H1 (cell line): ENCODE data around the gene PRRG1. TPM values are rescaled to one million over a fixed set of nuclear protein-coding genes. Genes with fewer than 3 reads are reported as not detected.

Experiments
- CTCF ChIA-PET: fragments of 300-600 bp; sonication (Branson Sonifier 250); formaldehyde crosslinking; loops from one replicate; lab custom pipeline; 2021; ENCODE audit not compliant: partially characterized antibody; lab: Charles Lee
- POLR2A ChIA-PET: fragments of 300-600 bp; sonication (Branson Sonifier 250); formaldehyde crosslinking; loops from one replicate; lab custom pipeline; 2021; ENCODE audit warnings: inconsistent platforms; ENCODE audit not compliant: partially characterized antibody; lab: Charles Lee
- DNase-seq, 2 experiments: peaks; one replicate each; pipeline versions ENCODE4 v3.0.0 to v3.0.0-alpha.2; 2010 to 2022; ENCODE audit warnings: low spot score in 2 of 2, low read depth in 1 of 2, mixed read lengths in 1 of 2
- FAIRE-seq: peaks from 2 replicates; lab custom pipeline; 2011; peaks lifted over from hg19 to GRCh38; lab: Jason Lieb, UNC
- H2AFZ ChIP-seq: 2 replicates; pipeline ENCODE4 v1.8.1; 2012; ENCODE audit warnings: low read length, inconsistent platforms
- H2AK5ac ChIP-seq: 2 replicates; pipeline ENCODE4 v1.6.1; 2013; ENCODE audit warnings: low read depth, low read length
- H2BK120ac ChIP-seq: replicated peaks from 2 replicates; pipeline ENCODE3; 2013; ENCODE audit warnings: low read depth, low read length, inconsistent platforms
- H2BK12ac ChIP-seq: 2 replicates; pipeline ENCODE4 v1.6.1; 2013; ENCODE audit warnings: low read depth, low read length
- H2BK15ac ChIP-seq: 2 replicates; pipeline ENCODE4 v1.6.1; 2013; ENCODE audit warnings: low read length
- H2BK20ac ChIP-seq: 2 replicates; pipeline ENCODE4 v1.6.1; 2013; ENCODE audit warnings: low read length
- H2BK5ac ChIP-seq: 2 replicates; pipeline ENCODE4 v1.6.1; 2013; ENCODE audit warnings: low read depth, low read length
- H3K14ac ChIP-seq: 2 replicates; pipeline ENCODE4 v1.6.1; 2013; ENCODE audit warnings: inconsistent platforms; ENCODE audit not compliant: insufficient read length
- H3K18ac ChIP-seq: 2 replicates; pipeline ENCODE4 v1.6.1; 2013; ENCODE audit warnings: low read length; ENCODE audit errors: extremely low read depth
- H3K23ac ChIP-seq: 2 replicates; pipeline ENCODE4 v1.6.1; 2013; ENCODE audit warnings: inconsistent platforms; ENCODE audit not compliant: insufficient read length
- H3K23me2 ChIP-seq: 2 replicates; pipeline ENCODE4 v1.6.1; 2013; ENCODE audit warnings: low read depth, low read length
- H3K27ac ChIP-seq: 2 replicates; pipeline ENCODE4 v1.6.1; 2011; ENCODE audit warnings: low read depth, low read length, inconsistent platforms
- H3K27me3 ChIP-seq, 4 experiments: replicated peaks in 1 of 4; 1 replicate in 1 of 4; 2 replicates in 3 of 4; pipeline versions ENCODE4 v1.6.1 to v1.8.1; 2011 to 2013; ENCODE audit warnings: low read length in 3 of 4, mild to moderate bottlenecking in 3 of 4, inconsistent platforms in 2 of 4, mixed read lengths in 2 of 4, moderate library complexity in 1 of 4; ENCODE audit not compliant: control insufficient read depth in 3 of 4, insufficient read depth in 3 of 4; ENCODE audit errors: extremely low read depth in 1 of 4
- H3K36me3 ChIP-seq, 4 experiments: 2 replicates each; pipeline versions ENCODE4 v1.6.1 to v1.8.1; 2011 to 2013; ENCODE audit warnings: mild to moderate bottlenecking in 4 of 4, low read length in 3 of 4, moderate library complexity in 2 of 4, control low read depth in 1 of 4, inconsistent platforms in 1 of 4; ENCODE audit not compliant: insufficient read depth in 4 of 4, control insufficient read depth in 2 of 4
- H3K4ac ChIP-seq: replicated peaks from 2 replicates; pipeline ENCODE3; 2013; ENCODE audit warnings: low read length, low read depth, mixed read lengths, inconsistent platforms; ENCODE audit not compliant: insufficient read length
- H3K4me1 ChIP-seq, 4 experiments: replicated peaks in 1 of 4; 1 replicate in 1 of 4; 2 replicates in 3 of 4; pipeline versions ENCODE4 v1.6.1 to v1.8.1; 2011 to 2013; ENCODE audit warnings: low read length in 3 of 4, inconsistent platforms in 2 of 4, mixed read lengths in 1 of 4; ENCODE audit not compliant: insufficient read depth in 4 of 4, control insufficient read depth in 3 of 4
- H3K4me2 ChIP-seq, 2 experiments: 2 replicates each; pipeline versions ENCODE4 v1.6.1 to v1.8.1; 2011 to 2013; ENCODE audit warnings: low read depth in 2 of 2, low read length in 2 of 2, control low read depth in 1 of 2, inconsistent platforms in 1 of 2, mild to moderate bottlenecking in 1 of 2; ENCODE audit not compliant: insufficient read depth in 1 of 2
- H3K4me3 ChIP-seq, 4 experiments: fragments of 200-600, 300-600 bp in 1 of 4; sonication (generic), shearing (Covaris generic), sonication (Bioruptor Twin) in 1 of 4; 2 replicates each; pipeline versions ENCODE4 v1.5.1 to v1.8.1; 2011 to 2016; ENCODE audit warnings: low read length in 4 of 4, low read depth in 3 of 4, control low read depth in 2 of 4, inconsistent platforms in 2 of 4, mild to moderate bottlenecking in 2 of 4, mixed read lengths in 1 of 4, moderate library complexity in 1 of 4; ENCODE audit not compliant: insufficient read depth in 2 of 4; ENCODE audit errors: extremely low read depth in 1 of 4
- H3K56ac ChIP-seq: replicated peaks from 2 replicates; pipeline ENCODE3; 2013; ENCODE audit warnings: low read depth, mild to moderate bottlenecking, mixed read lengths, low read length, inconsistent platforms; ENCODE audit not compliant: insufficient read length
- H3K79me1 ChIP-seq: 2 replicates; pipeline ENCODE4 v1.6.1; 2013; ENCODE audit warnings: low read depth, low read length, control low read depth
- H3K79me2 ChIP-seq, 2 experiments: 2 replicates each; pipeline versions ENCODE4 v1.6.1 to v1.8.1; 2012 to 2013; ENCODE audit warnings: low read length in 2 of 2, mild to moderate bottlenecking in 2 of 2, inconsistent platforms in 1 of 2; ENCODE audit not compliant: insufficient read depth in 2 of 2, control insufficient read depth in 1 of 2
- H3K9ac ChIP-seq, 4 experiments: replicated peaks in 1 of 4; 1 replicate in 1 of 4; 2 replicates in 3 of 4; pipeline versions ENCODE4 v1.6.1 to v1.8.1; 2011 to 2013; ENCODE audit warnings: low read depth in 3 of 4, low read length in 3 of 4, control low read depth in 2 of 4, mild to moderate bottlenecking in 2 of 4, moderate library complexity in 2 of 4, inconsistent platforms in 1 of 4; ENCODE audit errors: extremely low read depth in 1 of 4
- H3K9me3 ChIP-seq, 2 experiments: 2 replicates each; pipeline versions ENCODE4 v1.6.1 to v1.8.1; 2012 to 2013; ENCODE audit warnings: mild to moderate bottlenecking in 2 of 2, moderate library complexity in 2 of 2, control low read depth in 1 of 2, inconsistent platforms in 1 of 2, low read depth in 1 of 2, low read length in 1 of 2, mixed read lengths in 1 of 2; ENCODE audit not compliant: insufficient read depth in 2 of 2
- H4K20me1 ChIP-seq, 2 experiments: replicated peaks in 1 of 2; 2 replicates each; pipeline versions ENCODE3 to v1.8.1; 2011 to 2013; ENCODE audit warnings: inconsistent platforms in 2 of 2, low read length in 2 of 2, mild to moderate bottlenecking in 1 of 2; ENCODE audit not compliant: insufficient read depth in 2 of 2, control insufficient read depth in 1 of 2
- H4K5ac ChIP-seq: 2 replicates; pipeline ENCODE4 v1.6.1; 2013; ENCODE audit warnings: low read length, low read depth, mixed read lengths, inconsistent platforms; ENCODE audit not compliant: insufficient read length
- H4K8ac ChIP-seq: 2 replicates; pipeline ENCODE4 v1.8.0; 2013; ENCODE audit warnings: mild to moderate bottlenecking, moderate library complexity, low read length, inconsistent platforms; ENCODE audit not compliant: insufficient read depth; ENCODE audit errors: extremely low read depth
- H4K91ac ChIP-seq: replicated peaks from 2 replicates; pipeline ENCODE3; 2013; ENCODE audit warnings: low read length, mixed read lengths, inconsistent platforms; ENCODE audit not compliant: insufficient read length
- BRCA1 ChIP-seq: IDR thresholded peaks from 2 replicates; pipeline ENCODE4 v1.6.1; 2012; ENCODE audit warnings: low read depth, low read length, improper control_type of control experiment
- EZH2 ChIP-seq: fragments of 200-600 bp; sonication (generic); IDR thresholded peaks from 2 replicates; pipeline ENCODE4 v1.7.1; 2012; ENCODE audit warnings: low read depth, mild to moderate bottlenecking, moderate library complexity, low read length, inconsistent platforms; ENCODE audit not compliant: severe bottlenecking
- GABPA ChIP-seq: IDR thresholded peaks from 2 replicates; pipeline ENCODE4 v1.6.1; 2011; ENCODE audit warnings: mild to moderate bottlenecking, low read length, moderate library complexity, borderline replicate concordance; ENCODE audit not compliant: insufficient read depth
- JUND ChIP-seq: IDR thresholded peaks from 2 replicates; pipeline ENCODE4 v1.6.1; 2011; ENCODE audit warnings: mild to moderate bottlenecking, improper control_type of control experiment, low read length
- TCF12 ChIP-seq: IDR thresholded peaks from 2 replicates; pipeline ENCODE4 v1.6.1; 2011; ENCODE audit warnings: low read depth, mild to moderate bottlenecking, low read length
- YY1 ChIP-seq: IDR thresholded peaks from 2 replicates; pipeline ENCODE4 v1.6.1; 2011; ENCODE audit warnings: low read depth, mild to moderate bottlenecking, low read length
- WGBS, 2 experiments: shearing (Covaris generic) in 1 of 2; methylation state at CpG; one replicate each; pipeline versions ENCODE4 v1.1.6 to v1.1.7; 2013 to 2015; ENCODE audit warnings: low lambda C conversion rate in 2 of 2, mixed read lengths in 2 of 2, inconsistent platforms in 1 of 2, low coverage in 1 of 2, missing lambda C conversion rate in 1 of 2; ENCODE audit not compliant: insufficient replicate concordance in 2 of 2, insufficient coverage in 1 of 2, insufficient read length in 1 of 2; ENCODE audit errors: extremely low coverage in 1 of 2, missing lambda C conversion rate in 1 of 2; 5-methylcytosine and 5-hydroxymethylcytosine counted together
- polyA plus RNA-seq, 7 experiments: library from polyadenylated mRNA; depleted of rRNA in 3 of 7; stranded (reverse) in 5 of 7; unstranded in 2 of 7; fragments of >200 nt in 5 of 7; fragments of 200-250 nt in 2 of 7; gene quantifications; 1 replicate in 5 of 7; 2 replicates in 1 of 7; 4 replicates in 1 of 7; pipeline versions ENCODE4 v1.2.1 to v1.2.3, GENCODE V29; 2011 to 2013; ENCODE audit warnings: missing spikeins in 2 of 7, mixed read lengths in 2 of 7
- total RNA-seq: library from RNA; stranded (reverse); fragmentation: NEBNext Ultra II Directional; extraction: Animal tissue kit (Norgen Biotek cat#: 25700); gene quantifications from 2 replicates; pipeline ENCODE4 v1.2.1, GENCODE V29; 2021
- TF ChIP-seq, protein P1 (sequence below): IDR thresholded peaks from 2 replicates; pipeline ENCODE4 v1.6.1; 2011; ENCODE audit warnings: low read depth, mild to moderate bottlenecking, low read length; ENCODE audit not compliant: insufficient read depth
- TF ChIP-seq, protein P2 (sequence below): IDR thresholded peaks from 2 replicates; pipeline ENCODE4 v1.6.1; 2011; ENCODE audit warnings: low read length, improper control_type of control experiment

PRRG1 gene
- total and polyA plus RNA-seq, 2 of the 8 experiments (the other 6 are each of a cell fraction or from before 2014, with no cell fraction given), result 10.2 to 10.5 TPM

DNA sequence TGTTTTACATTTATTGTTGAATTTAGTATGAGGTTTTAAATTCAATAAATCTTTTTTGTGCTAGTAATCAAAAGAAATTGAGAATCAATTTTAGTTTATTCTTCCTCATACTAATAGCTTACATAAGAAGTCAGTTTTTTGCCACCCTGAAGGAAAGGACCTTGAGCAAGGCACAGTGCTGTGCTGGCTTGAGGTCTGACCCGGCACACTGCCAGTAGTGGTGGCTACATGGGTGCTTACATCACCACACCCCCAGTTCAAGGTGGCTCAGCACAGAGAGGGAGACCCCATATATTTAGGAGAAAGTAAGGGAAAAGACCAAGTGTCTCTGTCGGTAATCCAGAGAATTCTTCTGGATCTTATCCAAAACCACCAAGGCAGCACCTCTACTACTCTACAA is 136.3 kb downstream of the PRRG1 start:
- H2BK5ac ChIP-seq, result no peak overlapping the region
- POLR2A ChIA-PET, result no interaction called here
- H3K27me3 ChIP-seq, result no peaks in the 10 kb centered on the region
- no peak overlapping the region for H3K27ac ChIP-seq
- H3K14ac ChIP-seq, result no peak overlapping the region
- no peak overlapping the region for H3K4me2 ChIP-seq
- H3K9me3 ChIP-seq, result peaks cover 0 to 6% of the 10 kb centered on the region in 2 experiments; a peak in 2 of 4 replicates
- no peak for FAIRE-seq
- H4K20me1 ChIP-seq, result no peaks in the 10 kb centered on the region
- H2BK120ac ChIP-seq, result no peak overlapping the region
- H3K36me3 ChIP-seq, result no peaks in the 10 kb centered on the region
- no peak overlapping the region for H4K8ac ChIP-seq
- no peak overlapping the region for H3K4ac ChIP-seq
- H3K79me2 ChIP-seq, result no peaks in the 10 kb centered on the region
- H3K23me2 ChIP-seq, result no peaks in the 10 kb centered on the region
- no peak overlapping the region for H2BK20ac ChIP-seq
- no peak overlapping the region for H4K5ac ChIP-seq
- no peaks in the 10 kb centered on the region for H3K4me1 ChIP-seq
- DNase-seq, result no peak
- WGBS, 2 experiments, result 90% methylated on average over 2 of the region's 2 CpGs; no CpG with 5 or more reads in 1 of the 2 experiments
- no peak overlapping the region for H2AFZ ChIP-seq
- CTCF ChIA-PET, result no interaction called here
- no peak overlapping the region for H3K56ac ChIP-seq
- no peak overlapping the region for H3K18ac ChIP-seq
- H2BK15ac ChIP-seq, result no peak overlapping the region
- no peak overlapping the region for H2AK5ac ChIP-seq
- no peak overlapping the region for H2BK12ac ChIP-seq
- H3K79me1 ChIP-seq, result no peaks in the 10 kb centered on the region
- H3K4me3 ChIP-seq, result no peak overlapping the region
- no peak overlapping the region for H4K91ac ChIP-seq
- H3K9ac ChIP-seq, result no peak overlapping the region
- no peak overlapping the region for H3K23ac ChIP-seq
- TF ChIP-seq, protein P1, sequence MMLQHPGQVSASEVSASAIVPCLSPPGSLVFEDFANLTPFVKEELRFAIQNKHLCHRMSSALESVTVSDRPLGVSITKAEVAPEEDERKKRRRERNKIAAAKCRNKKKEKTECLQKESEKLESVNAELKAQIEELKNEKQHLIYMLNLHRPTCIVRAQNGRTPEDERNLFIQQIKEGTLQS, result no peak
- TF ChIP-seq TCF12 (no peak), YY1 (no peak), BRCA1 (no peak), EZH2 (no peak), JUND (no peak), GABPA (no peak)
- TF ChIP-seq, protein P2, sequence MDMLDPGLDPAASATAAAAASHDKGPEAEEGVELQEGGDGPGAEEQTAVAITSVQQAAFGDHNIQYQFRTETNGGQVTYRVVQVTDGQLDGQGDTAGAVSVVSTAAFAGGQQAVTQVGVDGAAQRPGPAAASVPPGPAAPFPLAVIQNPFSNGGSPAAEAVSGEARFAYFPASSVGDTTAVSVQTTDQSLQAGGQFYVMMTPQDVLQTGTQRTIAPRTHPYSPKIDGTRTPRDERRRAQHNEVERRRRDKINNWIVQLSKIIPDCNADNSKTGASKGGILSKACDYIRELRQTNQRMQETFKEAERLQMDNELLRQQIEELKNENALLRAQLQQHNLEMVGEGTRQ, result no peak
